ENCODE results near the gene SYT15. TPM values are rescaled to one million over a fixed set of nuclear protein-coding genes. Genes with fewer than 3 reads are reported as not detected.
A peak's percentile ranks its signal among the peaks of the same experiment; 100 is the strongest.

The SYT15 gene
- total and polyA plus RNA-seq, 3 donors from 2014 or later = 1.7 to 3.6 (median 2.1) TPM

GRCh38 chr10:46546591-46547540 lies 32.1 kb upstream of the SYT15 start:
- no peaks in the 10 kb centered on the region for H3K36me3 ChIP-seq (ENCODE audit: low read depth, missing control alignments)
- no peak for TF ChIP-seq POLR2A (IDR thresholded peaks at IDR 0.05)
- no peak for TF ChIP-seq CTCF (IDR thresholded peaks at IDR 0.05)
- 84 to 87% methylated on average over 11 of the region's 11 CpGs for WGBS, 2 donors
- H3K27ac ChIP-seq = no peak overlapping the region
- peak; percentile 13 for DNase-seq
- no peak overlapping the region for H3K4me3 ChIP-seq
- H3K9me3 ChIP-seq = no peaks in the 10 kb centered on the region
- H3K4me1 ChIP-seq = no peaks in the 10 kb centered on the region
- intact Hi-C loops (cut with DNase I; ENCODE audit: low total_unique reads) = no loop called here
- no peaks in the 10 kb centered on the region for H3K27me3 ChIP-seq

- DNase-seq = peak; percentile 11
- no peak overlapping the region for H3K4me3 ChIP-seq
- 78 to 80% methylated on average over 11 of the region's 11 CpGs for WGBS, 2 donors
- no peaks in the 10 kb centered on the region for H3K4me1 ChIP-seq
- H3K27ac ChIP-seq = no peak overlapping the region
- intact Hi-C loops (cut with DNase I; ENCODE audit: low total_unique reads) = no loop called here
- no peaks in the 10 kb centered on the region for H3K36me3 ChIP-seq (ENCODE audit: low read depth, missing control alignments)
- TF ChIP-seq CTCF (IDR thresholded peaks at IDR 0.05) (no peak), POLR2A (IDR thresholded peaks at IDR 0.05) (no peak)
- no peaks in the 10 kb centered on the region for H3K9me3 ChIP-seq
- no peaks in the 10 kb centered on the region for H3K27me3 ChIP-seq
These were observed 31.1 kb upstream of the SYT15 start for GRCh38 chr10:46547541-46548497.

- Histone ChIP-seq H3K27ac (no peak overlapping the region), H3K36me3 (ENCODE audit: low read depth, missing control alignments) (no peaks in the 10 kb centered on the region), H3K4me1 (no peaks in the 10 kb centered on the region), H3K4me3 (no peak overlapping the region), H3K27me3 (no peaks in the 10 kb centered on the region), H3K9me3 (no peaks in the 10 kb centered on the region)
- no peak for TF ChIP-seq CTCF (IDR thresholded peaks at IDR 0.05)
- DNase-seq = peak; percentile 13
- WGBS, 2 donors = 82% methylated on average over 7 of the region's 7 CpGs
- intact Hi-C loops (cut with DNase I; ENCODE audit: low total_unique reads) = no loop called here
These were observed 30.3 kb upstream of the SYT15 start for GRCh38 chr10:46548498-46549090.

GRCh38 chr10:46549171-46550075 lies 29.5 kb upstream of the SYT15 start:
- intact Hi-C loops (cut with DNase I; ENCODE audit: low total_unique reads) = no loop called here
- H3K27ac ChIP-seq = no peak overlapping the region
- peak; percentile 12 for DNase-seq
- TF ChIP-seq POLR2A (IDR thresholded peaks at IDR 0.05) (no peak), CTCF (IDR thresholded peaks at IDR 0.05) (no peak)
- WGBS, 2 donors = 87 to 90% methylated on average over 22 to 31 of the region's 31 CpGs
- H3K4me1 ChIP-seq = no peaks in the 10 kb centered on the region
- no peaks in the 10 kb centered on the region for H3K27me3 ChIP-seq
- no peaks in the 10 kb centered on the region for H3K36me3 ChIP-seq (ENCODE audit: low read depth, missing control alignments)
- no peaks in the 10 kb centered on the region for H3K9me3 ChIP-seq
- no peak overlapping the region for H3K4me3 ChIP-seq

Data from testis (tissue), 3 donors.